Right atrium auricular region (tissue), 2 donors: ENCODE results near the gene ARFGAP3. TPM values are rescaled to one million over a fixed set of nuclear protein-coding genes. Genes with fewer than 3 reads are reported as not detected.
A peak's percentile ranks its signal among the peaks of the same experiment; 100 is the strongest.

Experiments
- DNase-seq: peaks from one replicate; pipeline ENCODE4 v3.0.0-alpha.2; 2019; ENCODE audit warnings: low spot score
- H3K27ac ChIP-seq, 2 donors: fragments of 200-600 bp; sonication (generic); 1 replicate in 1 of 2; 2 replicates in 1 of 2; pipeline ENCODE4 v1.5.1; 2016 to 2019
- H3K27me3 ChIP-seq, 2 donors: fragments of 200-600 bp; sonication (generic); one replicate each; pipeline versions ENCODE4 v1.5.1 to v1.6.0; 2017 to 2019
- H3K36me3 ChIP-seq: fragments of 200-600 bp; sonication (generic); one replicate; pipeline ENCODE4 v1.5.1; 2016
- H3K4me1 ChIP-seq, 2 donors: fragments of 200-600 bp; sonication (generic); one replicate each; pipeline versions ENCODE4 v1.5.1 to v1.6.0; 2017 to 2019
- H3K4me3 ChIP-seq, 2 donors: fragments of 200-600 bp; sonication (generic); 1 replicate in 1 of 2; 2 replicates in 1 of 2; pipeline ENCODE4 v1.5.1; 2017 to 2019; ENCODE audit warnings: mild to moderate bottlenecking in 1 of 2, moderate library complexity in 1 of 2
- H3K9me3 ChIP-seq, 2 donors: fragments of 200-600 bp; sonication (generic); one replicate each; pipeline ENCODE4 v1.5.1; 2019
- total RNA-seq, 2 donors: library from RNA; depleted of rRNA; stranded (reverse); fragments of >200 nt; gene quantifications; one replicate each; pipeline ENCODE4 v1.1.0, GENCODE V29; 2016
- TF ChIP-seq, protein P1 (sequence below), 2 donors: fragments of 200-600 bp; sonication (generic); IDR thresholded peaks; one replicate each; pipeline ENCODE4 v1.5.1; 2019; ENCODE audit warnings: antibody characterized with exemption in 2 of 2

The ARFGAP3 gene
- total RNA-seq, 2 donors from 2014 or later, result 27.4 to 29.6 TPM

DNA sequence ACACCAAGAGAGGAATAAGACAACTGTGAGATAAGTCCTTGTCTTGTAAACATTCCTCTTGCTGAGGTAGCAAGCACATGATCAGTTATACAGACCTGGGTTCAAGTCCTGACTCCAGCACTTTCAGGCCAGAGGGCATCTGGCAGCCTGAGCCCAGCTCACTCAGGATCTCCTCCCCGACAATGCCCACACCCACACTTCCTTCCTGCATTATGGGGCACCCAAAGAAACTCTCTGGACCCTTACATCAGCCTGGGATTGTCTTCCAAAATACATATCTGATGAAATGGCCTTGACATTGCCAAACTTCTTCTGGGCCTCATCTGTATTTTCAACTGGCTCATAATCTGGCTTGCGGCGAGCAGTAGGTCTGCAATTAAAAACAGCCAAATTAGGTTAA lies 48.6 kb downstream of the ARFGAP3 start:
- no peaks in the 10 kb centered on the region for H3K9me3 ChIP-seq
- no peak overlapping the region for H3K27ac ChIP-seq
- peaks cover 0 to 19% of the 10 kb centered on the region in 2 donors for H3K4me1 ChIP-seq
- peaks cover 87% of the 10 kb centered on the region for H3K36me3 ChIP-seq
- no peaks in the 10 kb centered on the region for H3K27me3 ChIP-seq
- TF ChIP-seq, protein P1, sequence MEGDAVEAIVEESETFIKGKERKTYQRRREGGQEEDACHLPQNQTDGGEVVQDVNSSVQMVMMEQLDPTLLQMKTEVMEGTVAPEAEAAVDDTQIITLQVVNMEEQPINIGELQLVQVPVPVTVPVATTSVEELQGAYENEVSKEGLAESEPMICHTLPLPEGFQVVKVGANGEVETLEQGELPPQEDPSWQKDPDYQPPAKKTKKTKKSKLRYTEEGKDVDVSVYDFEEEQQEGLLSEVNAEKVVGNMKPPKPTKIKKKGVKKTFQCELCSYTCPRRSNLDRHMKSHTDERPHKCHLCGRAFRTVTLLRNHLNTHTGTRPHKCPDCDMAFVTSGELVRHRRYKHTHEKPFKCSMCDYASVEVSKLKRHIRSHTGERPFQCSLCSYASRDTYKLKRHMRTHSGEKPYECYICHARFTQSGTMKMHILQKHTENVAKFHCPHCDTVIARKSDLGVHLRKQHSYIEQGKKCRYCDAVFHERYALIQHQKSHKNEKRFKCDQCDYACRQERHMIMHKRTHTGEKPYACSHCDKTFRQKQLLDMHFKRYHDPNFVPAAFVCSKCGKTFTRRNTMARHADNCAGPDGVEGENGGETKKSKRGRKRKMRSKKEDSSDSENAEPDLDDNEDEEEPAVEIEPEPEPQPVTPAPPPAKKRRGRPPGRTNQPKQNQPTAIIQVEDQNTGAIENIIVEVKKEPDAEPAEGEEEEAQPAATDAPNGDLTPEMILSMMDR (IDR thresholded peaks at IDR 0.05), result no peak
- DNase-seq, result peak; percentile 51
- H3K4me3 ChIP-seq, result no peak overlapping the region

DNA sequence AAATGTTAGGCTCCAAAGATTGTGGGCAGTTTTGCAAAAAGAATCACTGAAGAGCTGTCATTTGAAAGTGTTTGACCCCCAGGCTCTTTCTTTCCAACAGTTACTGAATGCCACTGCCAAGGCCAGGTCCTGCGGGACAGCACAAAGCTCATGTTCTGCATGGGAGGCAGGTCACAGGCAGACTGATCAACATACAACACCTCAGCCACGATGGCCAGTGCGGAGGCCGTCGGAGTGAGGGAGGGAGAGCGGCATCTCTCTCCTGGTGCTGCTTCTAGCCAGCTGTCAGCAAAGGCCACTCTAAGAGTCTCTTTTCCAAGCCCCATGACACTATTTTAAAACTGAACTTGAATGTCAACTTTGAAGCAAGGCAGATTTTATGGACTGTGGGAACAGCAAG lies 49.9 kb downstream of the ARFGAP3 start:
- Histone ChIP-seq H3K27me3 (no peaks in the 10 kb centered on the region), H3K4me1 (peaks cover 0 to 24% of the 10 kb centered on the region in 2 donors), H3K4me3 (no peak overlapping the region), H3K9me3 (no peaks in the 10 kb centered on the region), H3K36me3 (peaks cover 74% of the 10 kb centered on the region), H3K27ac (peak overlapping the region in 1 of 2 donors; percentile 64)
- TF ChIP-seq, protein P1 (IDR thresholded peaks at IDR 0.05), result no peak
- DNase-seq, result peak; percentile 7

- no peaks in the 10 kb centered on the region for H3K27me3 ChIP-seq
- no peaks in the 10 kb centered on the region for H3K9me3 ChIP-seq
- no peak overlapping the region for H3K4me3 ChIP-seq
- peaks cover 0 to 24% of the 10 kb centered on the region in 2 donors for H3K4me1 ChIP-seq
- peak overlapping the region; percentile 52 to 64 for H3K27ac ChIP-seq
- TF ChIP-seq, protein P1 (IDR thresholded peaks at IDR 0.05), result no peak
- H3K36me3 ChIP-seq, result peaks cover 75% of the 10 kb centered on the region
- DNase-seq, result peak; percentile 49
Measured at GRCh38 chr22:42805998-42806830, 50.9 kb downstream of the ARFGAP3 start.

DNA sequence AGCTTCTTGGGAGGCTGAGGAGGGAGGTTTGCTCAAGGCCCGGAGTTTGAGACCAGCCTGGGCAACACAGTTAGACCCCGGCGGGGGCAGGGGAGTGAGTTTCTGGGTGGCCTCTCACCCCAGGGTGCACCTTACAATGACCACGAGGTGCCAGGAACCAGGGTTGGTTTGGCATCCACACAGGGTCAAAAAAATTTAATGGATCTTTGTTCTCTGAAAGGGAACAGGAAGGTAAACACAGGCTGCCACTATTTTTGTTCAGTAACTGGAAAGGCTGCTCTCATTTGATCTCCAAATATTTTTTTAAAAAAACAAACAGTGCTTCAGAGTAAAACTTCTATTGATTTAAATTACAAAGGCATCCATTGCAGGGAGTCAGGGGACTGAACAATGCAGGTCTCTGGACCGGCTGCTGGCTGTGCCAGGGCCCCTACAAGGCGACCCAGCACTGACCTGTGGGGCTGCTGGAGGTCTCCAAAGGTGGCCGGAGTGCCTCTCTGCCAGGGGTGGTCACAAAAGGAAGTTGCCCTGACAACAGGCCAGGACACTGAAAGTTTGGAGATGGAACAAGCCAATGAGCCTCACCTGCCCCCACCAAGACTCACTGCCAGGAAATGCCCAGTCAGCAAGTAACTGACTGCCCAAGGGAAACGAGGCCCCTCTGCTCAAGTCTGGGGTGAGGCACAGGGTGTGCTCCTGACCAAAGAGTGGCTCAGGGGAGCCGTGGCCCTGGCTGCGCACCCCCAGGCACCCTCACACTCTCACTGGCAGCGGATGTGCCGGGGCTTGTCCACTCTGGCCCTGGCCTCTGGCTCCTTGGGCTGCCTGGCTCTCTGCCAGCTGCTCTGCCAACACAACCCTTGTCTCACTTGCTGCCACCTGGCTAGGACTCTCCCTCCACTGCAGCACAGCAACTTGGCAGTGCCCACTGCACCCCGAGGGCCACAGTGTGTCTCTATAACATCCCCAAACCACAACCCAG lies 51.8 kb downstream of the ARFGAP3 start:
- TF ChIP-seq, protein P1 (IDR thresholded peaks at IDR 0.05), result no peak
- Histone ChIP-seq H3K9me3 (no peaks in the 10 kb centered on the region), H3K4me3 (no peak overlapping the region), H3K4me1 (peaks cover 0 to 29% of the 10 kb centered on the region in 2 donors), H3K36me3 (peaks cover 75% of the 10 kb centered on the region), H3K27me3 (no peaks in the 10 kb centered on the region), H3K27ac (peak overlapping the region; percentile 52 to 64)
- DNase-seq, result peak; percentile 55

GRCh38 chr22:42803389-42803788 lies 53.7 kb downstream of the ARFGAP3 start:
- Histone ChIP-seq H3K27me3 (no peaks in the 10 kb centered on the region), H3K4me1 (peaks cover 0 to 29% of the 10 kb centered on the region in 2 donors), H3K27ac (peak overlapping the region; percentile 14), H3K9me3 (no peaks in the 10 kb centered on the region), H3K4me3 (no peak overlapping the region), H3K36me3 (peaks cover 69% of the 10 kb centered on the region)
- TF ChIP-seq, protein P1 (IDR thresholded peaks at IDR 0.05), result no peak
- no peak for DNase-seq
